IMR-90 (cell line): ENCODE measurements around the gene SLIT3. TPM values are rescaled to one million over a fixed set of nuclear protein-coding genes. Genes with fewer than 3 reads are reported as not detected.

Source experiments
- ATAC-seq: fragments of 200-7000 bp; cut with Tn5 transposase; 2 replicates; pipeline ENCODE4 v1.9.1; 2020; ENCODE audit warnings: low read depth, mild to moderate bottlenecking, moderate library complexity
- BruUV-seq: library from RNA; stranded (reverse); fragments of 400-500 nt; replicated peaks from 2 replicates; lab custom pipeline; 2021; lab: Mats Ljungman, UMichigan
- CTCF ChIA-PET: fragments of 300-600 bp; formaldehyde crosslinking; extraction: SDS; loops from one replicate; lab custom pipeline; 2021; ENCODE audit warnings: antibody characterized with exemption; lab: Yijun Ruan, JAX
- POLR2A ChIA-PET: fragments of 300-600 bp; sonication (Branson Sonifier 250); formaldehyde crosslinking; loops from one replicate; lab custom pipeline; 2022; ENCODE audit warnings: antibody characterized with exemption; ENCODE audit not compliant: unreplicated experiment; lab: Charles Lee
- DNase-seq: peaks from one replicate; pipeline ENCODE4 v3.0.0; 2013
- H2AFZ ChIP-seq: replicated peaks from 2 replicates; pipeline ENCODE3; 2013; ENCODE audit warnings: low read length, mild to moderate bottlenecking; ENCODE audit not compliant: poor library complexity
- H2AK5ac ChIP-seq: 2 replicates; pipeline ENCODE4 v1.6.1; 2013; ENCODE audit warnings: low read depth, low read length, inconsistent platforms
- H2AK9ac ChIP-seq: replicated peaks from 2 replicates; pipeline ENCODE3; 2013; ENCODE audit warnings: mild to moderate bottlenecking, low read depth, low read length, moderate library complexity; ENCODE audit not compliant: poor library complexity
- H2BK120ac ChIP-seq: 2 replicates; pipeline ENCODE4 v1.6.1; 2013; ENCODE audit warnings: low read depth, low read length, inconsistent platforms
- H2BK15ac ChIP-seq: 3 replicates; pipeline ENCODE4 v1.6.1; 2013; ENCODE audit warnings: low read depth, low read length, inconsistent platforms
- H2BK20ac ChIP-seq: 2 replicates; pipeline ENCODE4 v1.6.1; 2013; ENCODE audit warnings: low read depth, mild to moderate bottlenecking, inconsistent platforms, low read length, moderate library complexity
- H2BK5ac ChIP-seq: 2 replicates; pipeline ENCODE4 v1.6.1; 2013; ENCODE audit warnings: mild to moderate bottlenecking, low read depth, low read length, inconsistent platforms; ENCODE audit not compliant: poor library complexity, severe bottlenecking
- H3K14ac ChIP-seq: replicated peaks from 2 replicates; pipeline ENCODE4 v1.6.1; 2013; ENCODE audit warnings: low read depth, low read length, inconsistent platforms
- H3K18ac ChIP-seq: 2 replicates; pipeline ENCODE4 v1.6.1; 2013; ENCODE audit warnings: low read depth, low read length, control low read depth
- H3K23ac ChIP-seq: 2 replicates; pipeline ENCODE4 v1.6.1; 2013; ENCODE audit warnings: low read depth, low read length, inconsistent platforms
- H3K27ac ChIP-seq: 2 replicates; pipeline ENCODE4 v1.5.1; 2013; ENCODE audit warnings: mild to moderate bottlenecking, control low read depth, low read length; ENCODE audit not compliant: insufficient read depth
- H3K27me3 ChIP-seq: 2 replicates; pipeline ENCODE4 v1.6.1; 2013; ENCODE audit warnings: low read length; ENCODE audit not compliant: control insufficient read depth, insufficient read depth
- H3K36me3 ChIP-seq: 2 replicates; pipeline ENCODE4 v1.6.1; 2013; ENCODE audit warnings: low read length, mixed read lengths; ENCODE audit not compliant: control insufficient read depth, insufficient read depth
- H3K4ac ChIP-seq: 2 replicates; pipeline ENCODE4 v1.6.1; 2013; ENCODE audit warnings: low read depth, low read length, inconsistent platforms
- H3K4me1 ChIP-seq: 2 replicates; pipeline ENCODE4 v1.6.1; 2013; ENCODE audit warnings: low read length, mixed read lengths; ENCODE audit not compliant: control insufficient read depth, insufficient read depth
- H3K4me2 ChIP-seq: 2 replicates; pipeline ENCODE4 v1.6.1; 2013; ENCODE audit warnings: low read depth, mild to moderate bottlenecking, control low read depth, low read length, moderate library complexity
- H3K4me3 ChIP-seq: 2 replicates; pipeline ENCODE4 v1.5.1; 2013; ENCODE audit warnings: low read depth, mild to moderate bottlenecking, control low read depth, low read length, moderate library complexity; ENCODE audit not compliant: insufficient read depth
- H3K56ac ChIP-seq: 2 replicates; pipeline ENCODE4 v1.6.1; 2013; ENCODE audit warnings: low read length, inconsistent platforms; ENCODE audit not compliant: insufficient read depth; ENCODE audit errors: extremely low read depth
- H3K79me1 ChIP-seq, 2 experiments: 2 replicates each; pipeline ENCODE4 v1.6.1; 2013; ENCODE audit warnings: low read length in 2 of 2, inconsistent platforms in 1 of 2, low read depth in 1 of 2
- H3K9ac ChIP-seq: 2 replicates; pipeline ENCODE4 v1.6.1; 2013; ENCODE audit warnings: low read depth, low read length, control low read depth
- H3K9me1 ChIP-seq: 2 replicates; pipeline ENCODE4 v1.6.1; 2013; ENCODE audit warnings: low read length, inconsistent platforms; ENCODE audit not compliant: insufficient read depth
- H3K9me3 ChIP-seq: 2 replicates; pipeline ENCODE4 v1.6.1; 2013; ENCODE audit warnings: low read length; ENCODE audit not compliant: control insufficient read depth, insufficient read depth
- H4K20me1 ChIP-seq: 2 replicates; pipeline ENCODE4 v1.6.1; 2013; ENCODE audit warnings: low read length, inconsistent platforms; ENCODE audit not compliant: insufficient read depth
- H4K5ac ChIP-seq: 2 replicates; pipeline ENCODE4 v1.6.1; 2013; ENCODE audit warnings: mild to moderate bottlenecking, low read depth, low read length, control low read depth
- H4K8ac ChIP-seq, 2 experiments: 2 replicates each; pipeline ENCODE4 v1.6.1; 2013; ENCODE audit warnings: low read depth in 2 of 2, low read length in 2 of 2, control low read depth in 1 of 2, inconsistent platforms in 1 of 2
- H4K91ac ChIP-seq: 2 replicates; pipeline ENCODE4 v1.6.1; 2013; ENCODE audit warnings: low read depth, low read length, inconsistent platforms; ENCODE audit not compliant: insufficient read depth
- BHLHE40 ChIP-seq: fragments of 150-350 bp; IDR thresholded peaks from 2 replicates; pipeline ENCODE4 v1.6.1; 2016; ENCODE audit warnings: mild to moderate bottlenecking, low read depth, low read length
- NFE2L2 ChIP-seq: fragments of 150-350 bp; IDR thresholded peaks from 2 replicates; pipeline ENCODE4 v1.6.1; 2016; ENCODE audit warnings: low read depth, mild to moderate bottlenecking, low read length
- RFX5 ChIP-seq: IDR thresholded peaks from 2 replicates; pipeline ENCODE4 v1.8.0; 2012; ENCODE audit warnings: low read depth, mild to moderate bottlenecking, low read length, moderate library complexity
- SMC3 ChIP-seq: fragments of 150-350 bp; IDR thresholded peaks from 2 replicates; pipeline ENCODE4 v1.6.1; 2016; ENCODE audit warnings: low read depth, mild to moderate bottlenecking, antibody characterized with exemption, low read length, moderate library complexity
- WGBS, 2 experiments: methylation state at CpG; one replicate each; pipeline versions ENCODE4 v1.1.5 to v1.1.7; 2013; ENCODE audit warnings: missing lambda C conversion rate in 2 of 2; ENCODE audit not compliant: insufficient read length in 1 of 2; ENCODE audit errors: extremely low coverage in 2 of 2; 5-methylcytosine and 5-hydroxymethylcytosine counted together
- dilution Hi-C: fragments of 300-500 bp; cut with HindIII; formaldehyde crosslinking; loops from one replicate; pipeline ENCODE4 v1.14.3; 2018; ENCODE audit warnings: low sequenced_read_pairs; ENCODE audit not compliant: unreplicated experiment
- in situ Hi-C: fragments of 300-500 bp; cut with MboI; formaldehyde crosslinking; loops from 3 replicates; pipeline ENCODE4 v1.14.3; 2019; ENCODE audit warnings: low sequenced_read_pairs, inconsistent platforms, mixed read lengths
- intact Hi-C: fragments of 100-400 bp; cut with micrococcal nuclease; formaldehyde crosslinking; loops from 2 replicates; pipeline ENCODE4 v1.10.0; 2022
- polyA plus RNA-seq, 3 experiments: library from polyadenylated mRNA; depleted of rRNA; stranded (reverse); fragments of >200 nt; gene quantifications; 2 replicates each; pipeline ENCODE4 v1.2.3, GENCODE V29; 2012; ENCODE audit warnings: low replicate concordance in 1 of 3
- total RNA-seq: library from RNA; depleted of rRNA; stranded (reverse); fragments of >200 nt; gene quantifications from 2 replicates; pipeline ENCODE4 v1.2.3, GENCODE V29; 2012
- TF ChIP-seq, protein P1 (sequence below): fragments of 150-350 bp; IDR thresholded peaks from 2 replicates; pipeline ENCODE4 v1.6.1; 2017; ENCODE audit warnings: mild to moderate bottlenecking, antibody characterized with exemption, low read length, low read depth
- TF ChIP-seq, protein P2 (sequence below): fragments of 150-350 bp; IDR thresholded peaks from 2 replicates; pipeline ENCODE4 v1.6.1; 2016; ENCODE audit warnings: low read depth, mild to moderate bottlenecking, low read length, moderate library complexity, borderline replicate concordance
- TF ChIP-seq, protein P3 (sequence below): conservative IDR thresholded peaks from 2 replicates; pipeline ENCODE4 v1.5.1; 2012; ENCODE audit warnings: mild to moderate bottlenecking, low read depth, low read length, improper control_type of control experiment

Gene SLIT3
- total and polyA plus RNA-seq, 2 of the 4 experiments (the other 2 are of a cell fraction), result 0.18 to 0.50 TPM

DNA sequence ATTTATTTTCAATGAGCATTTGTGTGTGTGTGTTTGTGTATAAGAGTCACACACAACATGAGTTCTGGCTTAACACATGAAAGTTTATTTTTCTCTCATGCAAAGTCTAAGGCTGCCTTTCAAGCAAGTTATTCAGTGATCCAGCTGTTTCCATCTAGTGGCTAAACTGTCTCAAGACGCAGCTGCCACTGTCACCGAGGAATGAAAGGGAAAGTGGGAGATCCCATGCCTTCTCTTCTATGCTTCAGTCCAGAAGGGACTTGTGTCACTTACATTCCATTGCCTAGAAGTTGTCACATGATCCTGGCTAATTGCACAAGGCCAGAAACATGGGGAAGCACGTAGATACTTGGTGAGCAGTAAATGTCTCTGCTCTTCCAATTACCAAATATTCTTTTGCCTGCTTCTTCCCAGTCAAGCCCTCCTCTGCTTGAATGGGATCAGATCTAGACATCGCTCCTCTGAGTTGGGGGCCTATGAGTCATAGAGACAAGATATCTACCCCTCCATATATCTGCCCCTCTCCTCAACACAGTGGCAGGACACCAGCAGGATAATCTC lies 30.4 kb upstream of the SLIT3 start:
- POLR2A ChIA-PET, result no interaction called here
- Histone ChIP-seq H4K20me1 (no peaks in the 10 kb centered on the region), H3K36me3 (no peaks in the 10 kb centered on the region), H2AFZ (no peak overlapping the region), H3K4me1 (no peaks in the 10 kb centered on the region), H3K9ac (no peak overlapping the region), H3K27ac (no peak overlapping the region), H2BK120ac (no peak overlapping the region), H2BK5ac (no peak overlapping the region), H4K91ac (no peak overlapping the region), H3K79me1 (no peaks in the 10 kb centered on the region), H3K4me3 (no peak overlapping the region), H3K14ac (no peak overlapping the region), H3K23ac (no peak overlapping the region), H3K27me3 (no peaks in the 10 kb centered on the region), H4K8ac (no peak overlapping the region), H3K9me1 (no peaks in the 10 kb centered on the region), H2AK5ac (no peak overlapping the region), H2AK9ac (no peak overlapping the region), H3K4me2 (no peak overlapping the region), H3K4ac (no peak overlapping the region), H3K56ac (no peak overlapping the region), H2BK15ac (no peak overlapping the region), H3K18ac (no peak overlapping the region), H2BK20ac (no peak overlapping the region), H3K9me3 (no peaks in the 10 kb centered on the region), H4K5ac (no peak overlapping the region)
- dilution Hi-C loops, result no loop called here
- no CpG with 5 or more reads among the region's 4 CpGs for WGBS, 2 experiments
- ATAC-seq, result no peak
- in situ Hi-C loops, result no loop called here
- intact Hi-C loops, result no loop called here
- CTCF ChIA-PET, result no interaction called here
- DNase-seq, result no peak
- no TSS peak for BruUV-seq
- TF ChIP-seq, protein P1, sequence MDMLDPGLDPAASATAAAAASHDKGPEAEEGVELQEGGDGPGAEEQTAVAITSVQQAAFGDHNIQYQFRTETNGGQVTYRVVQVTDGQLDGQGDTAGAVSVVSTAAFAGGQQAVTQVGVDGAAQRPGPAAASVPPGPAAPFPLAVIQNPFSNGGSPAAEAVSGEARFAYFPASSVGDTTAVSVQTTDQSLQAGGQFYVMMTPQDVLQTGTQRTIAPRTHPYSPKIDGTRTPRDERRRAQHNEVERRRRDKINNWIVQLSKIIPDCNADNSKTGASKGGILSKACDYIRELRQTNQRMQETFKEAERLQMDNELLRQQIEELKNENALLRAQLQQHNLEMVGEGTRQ, result no peak
- TF ChIP-seq BHLHE40 (no peak), RFX5 (no peak), SMC3 (no peak), NFE2L2 (no peak)
- TF ChIP-seq, protein P2, sequence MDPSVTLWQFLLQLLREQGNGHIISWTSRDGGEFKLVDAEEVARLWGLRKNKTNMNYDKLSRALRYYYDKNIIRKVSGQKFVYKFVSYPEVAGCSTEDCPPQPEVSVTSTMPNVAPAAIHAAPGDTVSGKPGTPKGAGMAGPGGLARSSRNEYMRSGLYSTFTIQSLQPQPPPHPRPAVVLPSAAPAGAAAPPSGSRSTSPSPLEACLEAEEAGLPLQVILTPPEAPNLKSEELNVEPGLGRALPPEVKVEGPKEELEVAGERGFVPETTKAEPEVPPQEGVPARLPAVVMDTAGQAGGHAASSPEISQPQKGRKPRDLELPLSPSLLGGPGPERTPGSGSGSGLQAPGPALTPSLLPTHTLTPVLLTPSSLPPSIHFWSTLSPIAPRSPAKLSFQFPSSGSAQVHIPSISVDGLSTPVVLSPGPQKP, result no peak
- TF ChIP-seq, protein P3, sequence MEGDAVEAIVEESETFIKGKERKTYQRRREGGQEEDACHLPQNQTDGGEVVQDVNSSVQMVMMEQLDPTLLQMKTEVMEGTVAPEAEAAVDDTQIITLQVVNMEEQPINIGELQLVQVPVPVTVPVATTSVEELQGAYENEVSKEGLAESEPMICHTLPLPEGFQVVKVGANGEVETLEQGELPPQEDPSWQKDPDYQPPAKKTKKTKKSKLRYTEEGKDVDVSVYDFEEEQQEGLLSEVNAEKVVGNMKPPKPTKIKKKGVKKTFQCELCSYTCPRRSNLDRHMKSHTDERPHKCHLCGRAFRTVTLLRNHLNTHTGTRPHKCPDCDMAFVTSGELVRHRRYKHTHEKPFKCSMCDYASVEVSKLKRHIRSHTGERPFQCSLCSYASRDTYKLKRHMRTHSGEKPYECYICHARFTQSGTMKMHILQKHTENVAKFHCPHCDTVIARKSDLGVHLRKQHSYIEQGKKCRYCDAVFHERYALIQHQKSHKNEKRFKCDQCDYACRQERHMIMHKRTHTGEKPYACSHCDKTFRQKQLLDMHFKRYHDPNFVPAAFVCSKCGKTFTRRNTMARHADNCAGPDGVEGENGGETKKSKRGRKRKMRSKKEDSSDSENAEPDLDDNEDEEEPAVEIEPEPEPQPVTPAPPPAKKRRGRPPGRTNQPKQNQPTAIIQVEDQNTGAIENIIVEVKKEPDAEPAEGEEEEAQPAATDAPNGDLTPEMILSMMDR, result no peak
